WI38 (cell line): ENCODE results near the gene OR2AK2.
"Not testable (repeated sequence)": the region's sequence is repeated elsewhere in the genome, so short reads cannot be mapped to it uniquely, and the experiment has no call there.

Source experiments
- H3K4me3 ChIP-seq: 2 replicates; pipeline ENCODE4 v1.5.1; 2011; ENCODE audit warnings: low read depth, mild to moderate bottlenecking, control low read depth, low read length
- TF ChIP-seq, protein P1 (sequence below): IDR thresholded peaks from 2 replicates; pipeline ENCODE4 v1.5.1; 2012; ENCODE audit warnings: low read depth, mild to moderate bottlenecking, control low read depth, low read length

The OR2AK2 gene

DNA sequence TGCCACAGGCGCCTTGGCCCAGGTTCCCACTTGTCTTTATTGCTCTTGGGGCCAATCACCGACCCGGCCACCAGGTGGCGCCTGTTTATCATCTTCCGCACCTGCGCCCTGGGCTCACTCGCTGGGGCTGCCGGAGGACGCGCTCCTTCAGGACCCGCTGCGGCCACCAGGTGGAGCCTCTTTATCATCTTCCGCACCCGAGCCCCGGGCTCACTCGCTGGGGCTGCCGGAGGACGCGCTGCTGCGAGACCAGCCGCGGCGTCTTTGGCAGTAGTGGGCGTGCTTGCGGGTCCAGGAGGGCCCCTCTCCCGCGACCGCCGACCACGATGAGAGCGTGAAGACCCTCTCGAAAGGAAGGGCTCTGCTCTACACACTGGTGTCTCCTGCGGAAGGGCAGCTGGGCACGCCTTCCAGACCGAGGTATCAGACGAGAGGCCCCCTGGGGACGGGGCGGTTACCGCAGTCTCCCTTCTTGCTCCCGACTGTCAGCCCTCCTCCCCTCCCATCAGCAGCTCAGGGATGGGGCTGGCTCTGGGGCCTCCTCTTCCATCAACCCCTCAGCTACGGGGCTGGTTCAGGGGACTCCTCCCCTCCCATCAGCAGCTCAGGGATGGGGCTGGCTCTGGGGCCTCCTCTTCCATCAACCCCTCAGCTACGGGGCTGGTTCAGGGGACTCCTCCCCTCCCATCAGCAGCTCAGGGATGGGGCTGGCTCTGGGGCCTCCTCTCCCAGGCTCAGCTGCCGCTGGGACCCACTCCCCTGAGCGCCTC is 27.9 kb upstream of the OR2AK2 start:
- TF ChIP-seq, protein P1, sequence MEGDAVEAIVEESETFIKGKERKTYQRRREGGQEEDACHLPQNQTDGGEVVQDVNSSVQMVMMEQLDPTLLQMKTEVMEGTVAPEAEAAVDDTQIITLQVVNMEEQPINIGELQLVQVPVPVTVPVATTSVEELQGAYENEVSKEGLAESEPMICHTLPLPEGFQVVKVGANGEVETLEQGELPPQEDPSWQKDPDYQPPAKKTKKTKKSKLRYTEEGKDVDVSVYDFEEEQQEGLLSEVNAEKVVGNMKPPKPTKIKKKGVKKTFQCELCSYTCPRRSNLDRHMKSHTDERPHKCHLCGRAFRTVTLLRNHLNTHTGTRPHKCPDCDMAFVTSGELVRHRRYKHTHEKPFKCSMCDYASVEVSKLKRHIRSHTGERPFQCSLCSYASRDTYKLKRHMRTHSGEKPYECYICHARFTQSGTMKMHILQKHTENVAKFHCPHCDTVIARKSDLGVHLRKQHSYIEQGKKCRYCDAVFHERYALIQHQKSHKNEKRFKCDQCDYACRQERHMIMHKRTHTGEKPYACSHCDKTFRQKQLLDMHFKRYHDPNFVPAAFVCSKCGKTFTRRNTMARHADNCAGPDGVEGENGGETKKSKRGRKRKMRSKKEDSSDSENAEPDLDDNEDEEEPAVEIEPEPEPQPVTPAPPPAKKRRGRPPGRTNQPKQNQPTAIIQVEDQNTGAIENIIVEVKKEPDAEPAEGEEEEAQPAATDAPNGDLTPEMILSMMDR = 0 out of 2 replicates have a peak, but pooled peaks have one; percentile 10
- not testable (repeated sequence) for H3K4me3 ChIP-seq

DNA sequence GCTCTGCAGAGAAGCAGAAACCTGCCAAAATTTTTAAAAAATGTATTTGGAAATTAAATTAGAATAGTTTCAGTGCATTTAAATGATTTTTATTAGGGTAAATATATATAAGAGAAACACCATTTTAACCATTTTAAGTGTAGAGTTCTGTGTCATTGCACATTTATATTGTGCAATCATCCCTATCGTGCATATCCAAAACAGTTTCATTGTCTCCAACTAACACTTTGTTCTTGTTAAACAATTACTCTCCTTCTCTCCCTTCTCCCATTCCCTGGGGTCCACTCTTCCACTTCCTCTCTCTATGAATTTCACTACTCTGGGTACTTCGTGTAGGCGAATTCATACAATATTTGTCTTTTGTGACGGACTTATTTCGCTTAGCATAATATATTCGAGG is 22.4 kb upstream of the OR2AK2 start:
- no peak overlapping the region for H3K4me3 ChIP-seq
- TF ChIP-seq, protein P1 = no peak

DNA sequence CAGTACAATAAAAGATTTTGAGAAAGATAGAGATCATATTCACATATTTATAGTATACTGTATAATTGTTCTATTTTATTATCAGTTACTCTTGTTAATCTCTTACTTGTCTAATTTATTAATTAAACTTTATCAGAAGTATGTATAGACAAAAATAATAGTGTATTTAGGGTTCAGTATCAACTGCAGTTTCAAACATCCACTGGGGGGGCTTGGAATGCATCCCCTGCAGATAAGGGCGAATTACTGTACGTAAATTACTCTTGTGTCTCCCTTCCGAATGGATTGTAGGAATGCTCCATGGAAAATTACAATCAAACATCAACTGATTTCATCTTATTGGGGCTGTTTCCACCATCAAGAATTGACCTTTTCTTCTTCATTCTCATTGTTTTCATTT is 16.5 kb upstream of the OR2AK2 start, which contains the start of gene OR2L8:
TSS of gene OR2L8 (plus strand) at position 301 of the 400 bp plus-strand sequence. CDS start at position 301, 0 bp downstream.
- TF ChIP-seq, protein P1 = no peak
- no peak within 1 kb of the TSS for H3K4me3 ChIP-seq

DNA sequence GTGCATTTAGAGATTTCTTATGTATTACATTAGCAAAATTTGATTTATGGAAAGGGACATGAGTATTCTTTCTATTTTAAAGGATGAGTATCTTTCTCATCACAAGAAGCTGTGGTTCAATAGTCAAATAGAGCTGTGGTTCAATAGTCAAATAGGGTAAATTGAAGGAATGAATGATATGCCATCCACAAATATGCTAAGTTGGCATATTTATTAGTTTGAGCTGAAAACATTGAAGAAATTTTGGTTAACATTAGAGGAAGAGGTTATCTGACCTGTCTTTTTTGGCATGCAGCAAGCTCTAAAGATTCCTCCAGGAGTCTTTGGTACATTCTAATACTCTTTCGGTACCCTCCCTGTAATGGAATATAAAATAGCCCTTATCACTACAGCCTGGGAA is 11.6 kb upstream of the OR2AK2 start:
- H3K4me3 ChIP-seq = no peak overlapping the region
- TF ChIP-seq, protein P1 = no peak

DNA sequence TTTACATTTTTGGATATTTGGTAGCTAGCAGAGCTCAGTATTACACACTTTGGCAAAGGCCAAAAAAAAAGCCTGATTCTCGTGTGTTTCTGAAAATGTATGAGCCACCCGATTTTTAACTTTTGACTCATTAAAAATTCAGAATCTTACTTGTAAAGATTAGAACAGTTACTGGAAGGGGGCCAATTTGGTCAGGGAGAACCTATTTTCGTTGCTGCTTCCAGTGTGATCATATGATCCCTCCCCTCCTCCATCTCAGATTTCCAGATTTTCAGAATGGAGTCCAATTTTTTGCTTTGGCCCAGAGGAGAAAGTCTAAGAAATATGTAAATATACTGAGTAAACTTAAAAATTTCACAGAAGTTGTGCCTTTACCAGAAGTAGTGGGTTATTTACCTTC is 3.2 kb upstream of the OR2AK2 start:
- no peak overlapping the region for H3K4me3 ChIP-seq
- TF ChIP-seq, protein P1 = no peak

DNA sequence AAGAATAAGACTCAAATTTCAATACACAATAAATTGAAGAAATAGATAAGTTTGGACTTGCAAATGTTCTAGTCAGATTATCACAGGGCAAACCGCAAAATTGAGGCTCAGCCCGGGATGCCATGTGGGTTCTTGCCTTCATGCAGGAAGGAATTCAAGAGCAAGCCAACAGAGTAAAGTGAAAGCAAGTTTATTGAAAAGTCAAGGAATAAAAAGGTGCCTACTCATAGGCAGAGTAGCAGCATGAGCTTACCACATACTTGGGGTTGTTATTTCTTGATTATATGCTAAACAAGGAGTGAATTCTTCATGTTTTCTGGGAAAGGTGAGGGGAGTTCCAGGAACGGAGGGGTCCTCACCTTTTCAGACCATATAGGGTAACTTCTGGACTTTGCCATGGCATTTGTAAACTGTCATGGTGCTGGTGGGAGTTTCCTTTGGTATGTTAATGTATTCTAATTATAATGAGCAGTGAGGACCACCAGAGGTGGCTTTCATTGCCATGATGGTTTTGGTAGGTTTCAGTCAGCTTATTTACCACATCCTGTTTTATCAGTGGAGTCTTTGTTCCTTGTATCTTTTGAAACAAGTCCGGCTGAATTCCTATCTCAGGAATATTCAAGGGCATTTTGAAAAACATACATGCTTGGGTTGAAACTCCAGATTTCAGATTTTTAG is 2.0 kb upstream of the OR2AK2 start:
- TF ChIP-seq, protein P1 = no peak

DNA sequence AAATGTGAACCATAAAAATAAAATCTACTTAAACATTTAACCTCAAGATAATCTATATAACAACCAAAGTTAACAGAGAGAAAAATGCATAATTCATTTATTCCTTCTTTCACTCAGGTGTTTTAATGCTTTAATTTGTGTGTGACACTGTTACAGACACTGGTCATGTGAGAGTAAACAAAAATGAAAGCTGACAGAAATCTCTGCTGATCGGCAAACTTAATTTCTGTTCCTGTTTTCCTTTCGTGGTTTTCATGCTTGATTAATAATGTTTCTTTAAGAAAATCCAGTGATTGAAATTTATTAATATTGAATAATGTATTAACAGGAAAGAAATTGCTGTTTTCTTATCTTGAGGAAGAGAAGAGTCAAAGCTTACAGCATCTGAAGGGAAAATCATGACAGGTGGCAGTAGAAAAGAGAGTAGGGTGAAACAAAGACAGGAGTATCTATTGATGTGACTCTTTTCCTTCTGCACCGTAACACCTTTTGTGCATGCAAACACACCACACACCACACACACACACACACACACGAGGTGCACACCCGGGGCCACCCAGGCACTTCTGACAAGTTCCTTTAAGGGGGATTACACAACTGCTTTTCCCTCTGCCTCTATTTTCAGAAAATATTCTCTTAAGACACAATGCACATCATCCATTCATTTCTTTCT is 1.6 kb downstream of the OR2AK2 start:
- H3K4me3 ChIP-seq = no peak overlapping the region
- TF ChIP-seq, protein P1 = no peak

More for the DNA sequence above, 2.0 kb upstream of the OR2AK2 start:
- H3K4me3 ChIP-seq = no peak overlapping the region
